GM12891 (cell line): ENCODE measurements around the gene ARSK.

ENCODE experiments used
- POLR2A ChIP-seq: IDR thresholded peaks from 2 replicates; pipeline ENCODE4 v1.6.1; 2011; ENCODE audit warnings: low read depth, low read length, control low read depth
- POLR2AphosphoS5 ChIP-seq: IDR thresholded peaks from 2 replicates; pipeline ENCODE4 v1.6.1; 2011; ENCODE audit warnings: low read depth, low read length, control low read depth

GRCh38 chr5:95562282-95562681, 7.4 kb downstream of the ARSK start:
- TF ChIP-seq POLR2A (no peak), POLR2AphosphoS5 (no peak)
